ENCODE measurements around the gene EMILIN3.

DNA sequence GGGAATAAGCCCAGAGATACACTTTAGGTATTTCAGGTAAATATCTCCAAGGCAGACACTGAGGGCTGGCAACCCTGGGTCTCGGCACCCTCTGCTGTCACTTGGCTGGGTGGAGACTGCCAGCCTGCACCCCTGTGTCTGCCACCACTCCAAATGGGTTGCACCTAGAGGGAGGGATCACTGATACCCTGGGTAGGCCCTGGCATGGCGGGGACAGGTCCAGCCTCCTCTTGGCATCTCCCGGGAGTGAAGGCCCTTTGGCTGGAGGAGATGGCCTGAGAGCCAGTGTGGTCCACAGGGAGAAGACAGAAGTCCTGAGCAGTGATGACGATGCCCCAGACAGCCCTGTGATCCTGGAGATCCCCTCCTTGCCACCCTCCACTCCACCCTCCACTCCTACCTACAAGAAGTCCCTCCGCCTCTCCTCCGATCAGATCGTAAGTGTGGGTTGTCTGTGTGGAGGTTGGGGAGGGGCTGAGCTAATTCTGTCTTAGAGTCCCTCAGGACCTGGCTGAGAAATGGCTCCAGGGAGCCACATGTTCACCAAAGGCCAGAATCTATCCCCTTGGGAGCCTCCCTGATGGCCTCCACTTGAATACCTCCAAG, 10.9 kb downstream of the EMILIN3 start:
- TF ChIP-seq, protein P1, sequence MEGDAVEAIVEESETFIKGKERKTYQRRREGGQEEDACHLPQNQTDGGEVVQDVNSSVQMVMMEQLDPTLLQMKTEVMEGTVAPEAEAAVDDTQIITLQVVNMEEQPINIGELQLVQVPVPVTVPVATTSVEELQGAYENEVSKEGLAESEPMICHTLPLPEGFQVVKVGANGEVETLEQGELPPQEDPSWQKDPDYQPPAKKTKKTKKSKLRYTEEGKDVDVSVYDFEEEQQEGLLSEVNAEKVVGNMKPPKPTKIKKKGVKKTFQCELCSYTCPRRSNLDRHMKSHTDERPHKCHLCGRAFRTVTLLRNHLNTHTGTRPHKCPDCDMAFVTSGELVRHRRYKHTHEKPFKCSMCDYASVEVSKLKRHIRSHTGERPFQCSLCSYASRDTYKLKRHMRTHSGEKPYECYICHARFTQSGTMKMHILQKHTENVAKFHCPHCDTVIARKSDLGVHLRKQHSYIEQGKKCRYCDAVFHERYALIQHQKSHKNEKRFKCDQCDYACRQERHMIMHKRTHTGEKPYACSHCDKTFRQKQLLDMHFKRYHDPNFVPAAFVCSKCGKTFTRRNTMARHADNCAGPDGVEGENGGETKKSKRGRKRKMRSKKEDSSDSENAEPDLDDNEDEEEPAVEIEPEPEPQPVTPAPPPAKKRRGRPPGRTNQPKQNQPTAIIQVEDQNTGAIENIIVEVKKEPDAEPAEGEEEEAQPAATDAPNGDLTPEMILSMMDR (IDR thresholded peaks at IDR 0.05; ENCODE audit: borderline replicate concordance, extremely low read depth, low read length, poor library complexity, severe bottlenecking), result no peak
- no peak for TF ChIP-seq EZH2 (IDR thresholded peaks at IDR 0.05; ENCODE audit: borderline replicate concordance, low read depth, low read length, severe bottlenecking)

Measured in DND-41 (cell line).